DLD1 (cell line): ENCODE results near the gene PRR14L.
"Not testable (repeated sequence)": the region's sequence is repeated elsewhere in the genome, so short reads cannot be mapped to it uniquely, and the experiment has no call there.

ENCODE experiments used
- in situ Hi-C: cut with HindIII; loops from 2 replicates; pipeline ENCODE4 v1.10.0; 2017; ENCODE audit warnings: low sequenced_read_pairs

PRR14L gene

GRCh38 chr22:31742115-31742514 lies 7.8 kb downstream of the PRR14L start:
- in situ Hi-C loops, result no loop called here

- in situ Hi-C loops, result not testable (repeated sequence)
Observed at GRCh38 chr22:31740314-31740713, 9.6 kb downstream of the PRR14L start.

GRCh38 chr22:31739795-31740201 lies 10.1 kb downstream of the PRR14L start:
- in situ Hi-C loops, result no loop called here

- in situ Hi-C loops, result no loop called here
Observed at GRCh38 chr22:31738566-31738965, 11.4 kb downstream of the PRR14L start.

- in situ Hi-C loops, result no loop called here
Observed at GRCh38 chr22:31737932-31738331, 12.0 kb downstream of the PRR14L start.

- in situ Hi-C loops, result no loop called here
Observed at GRCh38 chr22:31736458-31736857, 13.5 kb downstream of the PRR14L start.

GRCh38 chr22:31734512-31734911 lies 15.4 kb downstream of the PRR14L start:
- in situ Hi-C loops, result no loop called here

- in situ Hi-C loops, result no loop called here
Observed at GRCh38 chr22:31733580-31734079, 16.3 kb downstream of the PRR14L start.

- in situ Hi-C loops, result no loop called here
Observed at GRCh38 chr22:31732089-31732829, 17.7 kb downstream of the PRR14L start.

- in situ Hi-C loops, result no loop called here
Observed at GRCh38 chr22:31730344-31730711, 19.6 kb downstream of the PRR14L start.

GRCh38 chr22:31728857-31729256 lies 21.1 kb downstream of the PRR14L start:
- in situ Hi-C loops, result no loop called here

GRCh38 chr22:31726692-31727091 lies 23.2 kb downstream of the PRR14L start:
- in situ Hi-C loops, result no loop called here

GRCh38 chr22:31723723-31724122 lies 26.2 kb downstream of the PRR14L start:
- in situ Hi-C loops, result loop anchor here (25.0 kb wide), 1 partner anchor 239 kb away; no protein-coding TSS in a partner anchor

GRCh38 chr22:31719850-31720471 lies 30.0 kb downstream of the PRR14L start:
- in situ Hi-C loops, result loop anchor here (25.0 kb wide), 1 partner anchor 242 kb away; no protein-coding TSS in a partner anchor

- in situ Hi-C loops, result loop anchor here (25.0 kb wide), 1 partner anchor 247 kb away; no protein-coding TSS in a partner anchor
Observed at GRCh38 chr22:31715147-31715778, 34.7 kb downstream of the PRR14L start.

- in situ Hi-C loops, result loop anchor here (25.0 kb wide), 1 partner anchor 251 kb away; no protein-coding TSS in a partner anchor
Observed at GRCh38 chr22:31711226-31711625, 38.7 kb downstream of the PRR14L start.

GRCh38 chr22:31707519-31707918 lies 42.4 kb downstream of the PRR14L start:
- in situ Hi-C loops, result loop anchor here (25.0 kb wide), 1 partner anchor 255 kb away; no protein-coding TSS in a partner anchor

- in situ Hi-C loops, result no loop called here
Observed at GRCh38 chr22:31695423-31695822, 54.5 kb downstream of the PRR14L start.

- in situ Hi-C loops, result not testable (repeated sequence)
Observed at GRCh38 chr22:31694046-31694445, 55.9 kb downstream of the PRR14L start.

- in situ Hi-C loops, result no loop called here
Observed at GRCh38 chr22:31692186-31692886, 57.6 kb downstream of the PRR14L start.

GRCh38 chr22:31691408-31691807 lies 58.5 kb downstream of the PRR14L start:
- in situ Hi-C loops, result no loop called here
